ENCODE results near the gene RAI1.

- no peak for TF ChIP-seq EZH2 (IDR thresholded peaks at IDR 0.05; ENCODE audit: insufficient read depth, low read length)
- TF ChIP-seq, protein P1, sequence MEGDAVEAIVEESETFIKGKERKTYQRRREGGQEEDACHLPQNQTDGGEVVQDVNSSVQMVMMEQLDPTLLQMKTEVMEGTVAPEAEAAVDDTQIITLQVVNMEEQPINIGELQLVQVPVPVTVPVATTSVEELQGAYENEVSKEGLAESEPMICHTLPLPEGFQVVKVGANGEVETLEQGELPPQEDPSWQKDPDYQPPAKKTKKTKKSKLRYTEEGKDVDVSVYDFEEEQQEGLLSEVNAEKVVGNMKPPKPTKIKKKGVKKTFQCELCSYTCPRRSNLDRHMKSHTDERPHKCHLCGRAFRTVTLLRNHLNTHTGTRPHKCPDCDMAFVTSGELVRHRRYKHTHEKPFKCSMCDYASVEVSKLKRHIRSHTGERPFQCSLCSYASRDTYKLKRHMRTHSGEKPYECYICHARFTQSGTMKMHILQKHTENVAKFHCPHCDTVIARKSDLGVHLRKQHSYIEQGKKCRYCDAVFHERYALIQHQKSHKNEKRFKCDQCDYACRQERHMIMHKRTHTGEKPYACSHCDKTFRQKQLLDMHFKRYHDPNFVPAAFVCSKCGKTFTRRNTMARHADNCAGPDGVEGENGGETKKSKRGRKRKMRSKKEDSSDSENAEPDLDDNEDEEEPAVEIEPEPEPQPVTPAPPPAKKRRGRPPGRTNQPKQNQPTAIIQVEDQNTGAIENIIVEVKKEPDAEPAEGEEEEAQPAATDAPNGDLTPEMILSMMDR (IDR thresholded peaks at IDR 0.05; ENCODE audit: insufficient read depth, low read depth, low read length): no peak
These were observed 119.3 kb downstream of the RAI1 start for GRCh38 chr17:17800504-17801021.
